HTERT RPE-1 (cell line): Measurements from ENCODE around the gene VWC2.
"Not testable (repeated sequence)": the region's sequence is repeated elsewhere in the genome, so short reads cannot be mapped to it uniquely, and the experiment has no call there.

ENCODE experiments used
- in situ Hi-C: fragments of 300-500 bp; cut with MboI; formaldehyde crosslinking; loops from 4 replicates; pipeline ENCODE4 v1.14.3; 2020; ENCODE audit warnings: low sequenced_read_pairs

Gene VWC2

DNA sequence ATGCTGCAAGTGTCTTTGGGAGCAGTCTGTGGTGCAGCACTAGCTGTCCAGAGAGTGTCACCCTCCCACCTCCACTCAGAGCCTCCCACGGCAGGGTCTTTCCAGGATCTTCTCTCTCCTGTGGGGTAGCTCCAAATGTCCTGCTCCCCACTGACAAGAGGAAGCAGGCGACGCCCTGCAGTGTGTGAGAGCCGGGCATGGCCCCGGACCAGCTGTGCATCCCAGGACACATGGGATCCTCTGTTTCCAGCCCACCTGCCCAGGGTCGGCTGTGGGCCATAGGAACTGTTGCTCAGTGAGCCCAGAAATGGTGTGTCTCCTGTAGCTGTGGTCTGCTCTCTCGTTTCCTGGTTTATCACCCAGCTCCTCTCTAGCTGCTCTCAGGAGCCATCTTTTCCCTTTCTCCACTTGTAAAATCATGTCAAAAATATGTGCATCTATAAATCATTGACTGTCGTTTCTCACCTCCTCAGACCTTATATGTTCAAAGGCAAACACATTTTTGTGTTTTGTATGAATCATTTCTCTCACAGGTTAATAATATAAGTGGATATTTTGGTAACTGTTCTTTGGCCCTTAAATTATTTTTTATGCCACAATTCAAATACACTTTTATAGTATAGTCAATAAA lies 74.9 kb downstream of the VWC2 start:
- in situ Hi-C loops: no loop called here

DNA sequence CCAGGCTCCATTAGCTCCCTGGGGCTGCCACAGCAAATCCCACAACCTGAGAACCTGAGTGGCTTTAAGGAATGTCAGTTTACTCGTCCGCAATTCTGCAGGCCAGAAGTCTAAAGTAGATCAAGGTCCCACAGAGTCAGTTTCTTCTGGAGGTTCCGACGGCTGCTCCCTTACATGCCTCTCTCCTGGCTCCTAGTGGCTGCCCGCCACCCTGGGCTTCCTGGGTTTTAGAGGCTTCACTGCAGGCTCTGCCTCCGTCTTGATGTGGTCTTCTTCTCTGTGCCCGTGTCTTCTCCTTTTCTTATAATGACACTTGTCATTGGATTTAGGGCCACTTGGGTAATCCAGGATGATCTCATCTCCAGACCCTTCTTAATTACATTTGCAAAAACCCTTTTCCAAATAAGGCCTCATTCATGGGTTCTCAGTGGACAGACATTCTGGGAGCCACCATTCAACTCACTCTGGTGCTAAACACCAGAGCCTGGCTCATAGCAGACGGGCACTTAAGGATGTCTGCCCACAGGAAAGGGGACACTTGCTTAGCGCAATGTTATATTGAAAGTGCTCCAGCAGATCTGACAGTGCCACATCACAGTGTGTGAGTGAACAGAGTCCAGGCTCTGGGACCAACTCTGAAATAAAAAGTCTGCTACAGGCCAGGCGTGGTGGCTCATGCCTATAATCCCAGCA lies 77.6 kb downstream of the VWC2 start:
- in situ Hi-C loops: no loop called here

DNA sequence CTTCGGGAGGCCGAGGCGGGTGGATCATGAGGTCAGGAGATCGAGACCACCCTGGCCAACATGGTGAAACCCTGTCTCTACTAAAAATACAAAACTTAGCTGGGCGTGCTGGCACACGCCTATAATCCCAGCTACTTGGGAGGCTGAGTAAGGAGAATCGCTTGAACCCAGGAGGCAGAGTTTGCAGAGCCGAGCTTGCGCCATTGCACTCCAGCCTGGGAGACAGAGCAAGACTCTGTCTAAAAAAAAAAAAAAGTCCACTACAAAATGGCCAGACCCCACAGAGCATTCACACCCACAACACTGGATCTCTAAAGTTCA lies 78.1 kb downstream of the VWC2 start:
- in situ Hi-C loops: not testable (repeated sequence)

- in situ Hi-C loops: no loop called here
Observed at GRCh38 chr7:49852619-49853462, 79.4 kb downstream of the VWC2 start.

DNA sequence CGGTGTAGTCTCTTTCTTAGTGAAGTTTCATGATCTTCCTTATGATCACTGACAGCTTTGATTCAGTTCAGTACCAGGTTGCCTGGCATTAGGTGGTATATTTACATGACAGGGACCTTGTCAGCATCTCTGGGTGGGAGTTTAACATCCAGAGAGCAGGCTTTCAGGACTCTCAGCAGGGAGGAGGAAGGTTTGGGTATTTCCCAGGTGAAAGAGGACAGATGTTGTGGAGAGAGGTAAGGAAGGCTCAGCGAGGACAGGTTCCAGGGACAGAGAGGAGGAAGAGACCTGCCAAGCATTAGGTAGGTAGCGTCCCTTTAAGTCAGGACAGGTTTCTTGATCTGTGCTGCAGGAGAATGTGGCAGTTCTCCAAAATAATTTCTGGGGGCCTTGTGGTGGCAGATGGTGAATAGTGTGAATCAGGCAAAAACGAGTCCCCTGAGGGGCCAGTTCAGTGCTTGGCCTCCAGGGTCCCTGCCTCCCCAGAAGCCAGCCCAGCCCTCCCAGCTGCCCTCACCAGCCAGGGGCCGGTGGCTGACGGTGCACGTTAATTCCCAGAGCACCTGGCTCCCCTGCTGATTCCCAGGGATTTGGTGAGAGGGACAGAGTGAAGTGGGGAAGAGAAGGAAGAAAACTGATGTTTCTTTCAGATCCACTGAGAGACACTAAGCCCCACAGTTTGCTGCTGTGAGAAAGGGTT lies 82.0 kb downstream of the VWC2 start:
- in situ Hi-C loops: no loop called here

DNA sequence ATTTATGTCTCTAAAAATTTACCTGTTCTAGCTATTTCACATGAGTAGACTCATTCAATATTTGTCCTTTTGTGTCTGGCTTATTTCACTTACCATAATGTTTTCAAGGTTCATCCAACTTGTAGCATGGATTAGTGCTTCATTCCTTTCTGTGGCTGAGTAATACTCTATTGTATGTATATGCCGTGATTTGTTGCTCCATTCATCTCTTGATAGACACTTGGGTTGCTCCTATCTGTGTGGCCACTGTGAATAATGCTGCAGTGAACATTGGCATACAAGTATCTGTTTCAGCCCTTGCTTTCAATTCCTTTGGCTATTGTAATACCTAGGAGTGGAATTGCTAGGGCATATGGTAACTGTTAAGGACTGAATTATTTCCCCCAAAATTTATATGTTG lies 86.9 kb downstream of the VWC2 start:
- in situ Hi-C loops: no loop called here

DNA sequence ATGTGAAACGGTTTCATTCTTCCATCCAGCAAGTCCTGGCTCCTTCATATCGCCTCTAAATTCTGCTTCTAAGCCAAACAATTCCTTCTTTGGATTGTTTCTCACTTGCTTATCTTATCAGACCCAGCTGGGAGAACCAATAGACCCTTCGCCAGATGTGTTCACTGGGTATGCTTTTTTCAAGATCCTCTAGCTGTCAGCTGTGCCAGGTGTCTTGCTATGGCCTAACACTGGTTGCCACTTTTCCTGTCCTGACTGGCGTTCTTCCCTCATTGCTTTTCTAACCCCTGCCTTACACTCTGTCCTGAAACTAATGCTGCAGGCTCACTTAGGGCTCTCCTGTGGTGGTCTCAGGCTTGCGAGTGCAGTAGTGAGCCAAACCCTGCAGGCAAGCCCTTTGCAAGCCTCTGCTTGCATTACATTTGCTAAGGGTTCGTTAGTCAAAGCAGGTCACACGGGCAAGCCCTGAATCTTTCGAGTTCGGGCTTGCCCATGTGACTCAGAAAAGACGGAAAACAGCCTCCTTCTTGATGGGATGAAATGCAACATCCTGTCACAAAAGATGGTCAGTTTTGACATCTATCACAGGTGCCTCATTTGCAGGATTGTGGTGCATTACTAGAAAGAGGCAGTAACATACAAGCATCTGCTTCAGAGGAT lies 92.8 kb downstream of the VWC2 start:
- in situ Hi-C loops: no loop called here

- in situ Hi-C loops: no loop called here
Observed at GRCh38 chr7:49866910-49867309, 93.5 kb downstream of the VWC2 start.

DNA sequence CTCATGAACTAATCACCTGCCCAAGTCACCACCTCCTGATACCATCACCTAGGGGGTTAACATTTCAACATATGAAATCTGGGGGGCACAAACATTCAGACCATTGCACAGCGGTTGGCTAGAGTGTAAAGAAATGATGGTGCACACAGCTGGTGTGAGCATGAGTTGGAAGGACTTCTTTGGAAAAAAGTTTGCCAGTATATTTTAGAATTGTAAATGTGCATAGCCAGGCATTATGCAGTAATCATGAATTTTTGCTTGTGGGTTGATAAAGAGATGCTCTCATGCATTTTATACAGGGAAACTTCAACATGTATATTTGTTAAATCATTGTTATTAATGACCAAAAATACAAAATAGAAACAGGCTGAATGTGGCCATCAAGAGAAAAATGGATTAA lies 100.0 kb downstream of the VWC2 start:
- in situ Hi-C loops: no loop called here

DNA sequence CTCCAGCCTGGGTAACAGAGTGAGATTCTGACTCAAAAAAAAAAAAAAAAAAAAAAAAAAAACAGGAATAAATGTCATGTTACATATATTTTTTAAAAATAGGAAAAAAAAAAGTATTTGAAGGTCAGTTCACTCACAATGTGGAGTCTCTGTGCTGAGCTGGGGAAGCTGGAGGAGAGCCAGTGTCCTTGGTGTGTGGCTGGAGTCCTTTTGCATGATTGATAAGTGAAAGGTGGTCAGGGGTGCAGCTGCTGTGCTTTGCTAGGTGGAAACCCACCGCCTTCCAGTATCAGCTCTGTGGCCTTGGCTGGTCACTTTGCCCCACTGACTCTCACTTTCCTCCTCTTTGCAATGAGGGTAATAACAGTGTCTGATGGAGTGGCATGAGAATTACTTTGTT lies 101.9 kb downstream of the VWC2 start:
- in situ Hi-C loops: no loop called here

- in situ Hi-C loops: no loop called here
Observed at GRCh38 chr7:49876202-49876601, 102.8 kb downstream of the VWC2 start.

DNA sequence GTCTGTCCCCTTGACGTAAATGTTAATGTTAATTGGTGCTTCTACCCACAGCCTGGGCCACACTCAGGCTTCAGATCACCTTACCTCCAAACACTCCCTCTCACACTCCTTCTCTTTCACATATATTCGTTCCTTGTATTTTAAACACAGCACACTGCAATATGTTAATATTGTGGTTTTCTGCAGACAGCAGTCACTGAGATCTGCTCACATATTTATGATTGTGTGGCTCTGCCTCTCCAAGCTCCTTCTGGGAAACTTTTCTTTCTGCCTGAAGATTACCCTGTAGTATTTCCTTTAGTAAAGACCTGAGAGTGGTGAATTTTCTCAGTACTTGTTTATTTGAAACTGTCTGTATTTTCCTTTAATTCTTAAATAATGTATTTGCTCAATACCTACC lies 104.7 kb downstream of the VWC2 start:
- in situ Hi-C loops: no loop called here

DNA sequence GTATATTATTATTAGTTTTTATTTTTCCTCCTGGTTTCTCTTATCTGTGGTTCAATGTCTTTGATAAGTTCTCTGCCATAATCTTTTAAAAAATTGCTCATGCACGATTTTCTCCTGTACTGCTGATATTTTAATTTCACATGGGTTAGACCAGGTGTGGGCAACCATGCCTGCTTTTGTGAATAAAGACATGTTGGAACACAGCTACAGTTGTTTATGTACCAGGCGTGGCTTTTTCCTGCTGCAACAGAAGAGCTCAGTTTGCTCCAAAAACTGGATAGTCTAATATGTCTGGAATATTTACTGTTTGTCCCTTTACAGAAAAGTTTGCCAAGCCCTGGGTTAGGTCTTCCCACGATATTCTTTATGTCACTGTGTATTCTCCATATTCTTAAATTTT lies 105.2 kb downstream of the VWC2 start:
- in situ Hi-C loops: no loop called here

DNA sequence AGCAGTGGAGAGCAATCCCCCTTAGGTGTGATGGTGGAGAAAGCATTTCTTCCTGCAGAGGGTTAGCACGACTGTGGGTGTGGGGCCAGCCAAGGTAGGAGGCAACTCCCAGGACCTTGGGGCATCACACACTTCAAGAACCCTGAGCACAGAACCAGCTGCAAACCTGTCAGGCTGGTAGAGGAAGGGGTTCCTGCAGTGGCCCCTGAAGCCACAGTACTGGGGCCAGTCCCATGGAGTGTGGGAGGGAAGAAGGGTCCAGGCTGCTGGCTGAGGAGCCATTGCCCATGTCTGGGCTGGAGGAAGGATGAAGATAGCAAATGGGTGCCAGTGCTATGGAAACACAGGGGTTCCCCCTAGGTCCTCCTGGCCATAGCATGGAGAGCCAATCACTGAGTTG lies 110.5 kb downstream of the VWC2 start:
- in situ Hi-C loops: no loop called here

- in situ Hi-C loops: no loop called here
Observed at GRCh38 chr7:49885593-49886285, 112.3 kb downstream of the VWC2 start.

- in situ Hi-C loops: no loop called here
Observed at GRCh38 chr7:49892481-49892880, 119.0 kb downstream of the VWC2 start.

GRCh38 chr7:49893131-49893530 lies 119.7 kb downstream of the VWC2 start:
- in situ Hi-C loops: no loop called here

DNA sequence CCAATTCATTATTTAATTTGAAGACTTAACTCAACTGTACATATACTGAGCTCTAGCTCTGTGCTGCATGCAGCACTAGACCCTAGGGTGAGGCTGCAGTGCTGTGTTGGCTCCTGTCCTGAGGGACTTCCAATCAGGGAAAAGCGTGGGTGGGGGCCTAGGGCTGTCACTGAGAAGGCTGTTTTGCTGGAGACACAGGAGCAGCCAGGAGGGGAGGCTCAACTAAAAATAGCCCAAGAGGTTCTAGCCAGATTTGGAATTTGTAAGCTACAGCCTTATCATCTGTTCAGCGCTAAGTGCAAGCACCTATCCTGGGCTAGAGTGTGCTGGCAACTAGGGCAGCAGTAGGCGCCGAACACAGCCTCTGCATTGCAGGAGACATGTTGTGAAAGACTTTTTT lies 121.1 kb downstream of the VWC2 start:
- in situ Hi-C loops: no loop called here

GRCh38 chr7:49911909-49912308 lies 138.5 kb downstream of the VWC2 start:
- in situ Hi-C loops: no loop called here

- in situ Hi-C loops: no loop called here
Observed at GRCh38 chr7:49926720-49927119, 153.3 kb downstream of the VWC2 start.
